C4-2B (cell line): ENCODE data around the gene SGCA.

Experiments
- H3K27ac ChIP-seq: fragments of 450-650 bp; 2 replicates; pipeline ENCODE4 v1.5.1; 2017
- ZFX ChIP-seq: fragments of 450-650 bp; IDR thresholded peaks from 2 replicates; pipeline ENCODE4 v1.6.1; 2017
- TF ChIP-seq, protein P1 (sequence below): fragments of 450-650 bp; conservative IDR thresholded peaks from 2 replicates; pipeline ENCODE4 v1.5.1; 2017; ENCODE audit warnings: mild to moderate bottlenecking

The SGCA gene

GRCh38 chr17:50190603-50191358 lies 25.0 kb downstream of the SGCA start:
- TF ChIP-seq, protein P1, sequence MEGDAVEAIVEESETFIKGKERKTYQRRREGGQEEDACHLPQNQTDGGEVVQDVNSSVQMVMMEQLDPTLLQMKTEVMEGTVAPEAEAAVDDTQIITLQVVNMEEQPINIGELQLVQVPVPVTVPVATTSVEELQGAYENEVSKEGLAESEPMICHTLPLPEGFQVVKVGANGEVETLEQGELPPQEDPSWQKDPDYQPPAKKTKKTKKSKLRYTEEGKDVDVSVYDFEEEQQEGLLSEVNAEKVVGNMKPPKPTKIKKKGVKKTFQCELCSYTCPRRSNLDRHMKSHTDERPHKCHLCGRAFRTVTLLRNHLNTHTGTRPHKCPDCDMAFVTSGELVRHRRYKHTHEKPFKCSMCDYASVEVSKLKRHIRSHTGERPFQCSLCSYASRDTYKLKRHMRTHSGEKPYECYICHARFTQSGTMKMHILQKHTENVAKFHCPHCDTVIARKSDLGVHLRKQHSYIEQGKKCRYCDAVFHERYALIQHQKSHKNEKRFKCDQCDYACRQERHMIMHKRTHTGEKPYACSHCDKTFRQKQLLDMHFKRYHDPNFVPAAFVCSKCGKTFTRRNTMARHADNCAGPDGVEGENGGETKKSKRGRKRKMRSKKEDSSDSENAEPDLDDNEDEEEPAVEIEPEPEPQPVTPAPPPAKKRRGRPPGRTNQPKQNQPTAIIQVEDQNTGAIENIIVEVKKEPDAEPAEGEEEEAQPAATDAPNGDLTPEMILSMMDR: no peak
- TF ChIP-seq ZFX: no peak
- no peak overlapping the region for H3K27ac ChIP-seq

GRCh38 chr17:50191359-50192143 lies 25.7 kb downstream of the SGCA start:
- H3K27ac ChIP-seq: no peak overlapping the region
- no peak for TF ChIP-seq ZFX

- TF ChIP-seq ZFX: no peak
- TF ChIP-seq, protein P1: no peak
- H3K27ac ChIP-seq: no peak overlapping the region
Measured at GRCh38 chr17:50192144-50192617, 26.4 kb downstream of the SGCA start.

- TF ChIP-seq ZFX: no peak
- no peak overlapping the region for H3K27ac ChIP-seq
Measured at GRCh38 chr17:50192618-50193291, 26.9 kb downstream of the SGCA start.

- no peak overlapping the region for H3K27ac ChIP-seq
- TF ChIP-seq, protein P1: no peak
- TF ChIP-seq ZFX: no peak
Measured at GRCh38 chr17:50194140-50194933, 28.5 kb downstream of the SGCA start.

- no peak for TF ChIP-seq ZFX
- TF ChIP-seq, protein P1: no peak
- no peak overlapping the region for H3K27ac ChIP-seq
Measured at GRCh38 chr17:50194934-50195865, 29.4 kb downstream of the SGCA start.

GRCh38 chr17:50196036-50196435 lies 30.2 kb downstream of the SGCA start:
- H3K27ac ChIP-seq: no peak overlapping the region
- TF ChIP-seq ZFX: no peak
- TF ChIP-seq, protein P1: no peak
